Measurements from ENCODE around the gene AKAP4. TPM values are rescaled to one million over a fixed set of nuclear protein-coding genes. Genes with fewer than 3 reads are reported as not detected.

The AKAP4 gene
- total RNA-seq, 1 experiment from 2014 or later, result not detected

- H4K91ac ChIP-seq (ENCODE audit: insufficient read length, low read depth, low read length), result no peak overlapping the region
Observed at GRCh38 chrX:50206753-50207152, 5.9 kb upstream of the AKAP4 start.

More at GRCh38 chrX:50206753-50207152, 5.9 kb upstream of the AKAP4 start:
- H3K79me2 ChIP-seq (ENCODE audit: insufficient read depth, low read length), result no peaks in the 10 kb centered on the region
- no CpG with 5 or more reads among the region's 11 CpGs for WGBS (ENCODE audit: extremely low coverage, insufficient read length, low lambda C conversion rate)
- H3K9me3 Mint-ChIP-seq, result peaks cover 51 to 62% of the 10 kb centered on the region in 2 experiments
- no peak overlapping the region for H3K27ac ChIP-seq (ENCODE audit: insufficient read length, low read depth, low read length)
- no peaks in the 10 kb centered on the region for H4K20me1 ChIP-seq (ENCODE audit: control insufficient read depth, insufficient read depth, insufficient read length)
- H3K4me1 Mint-ChIP-seq, result peaks cover 3 to 7% of the 10 kb centered on the region in 2 experiments; a peak in 3 of 4 replicates
- H3T11ph ChIP-seq (ENCODE audit: low read length), result no peak overlapping the region
- H3K27me3 Mint-ChIP-seq (ENCODE audit: low read depth), result no peaks in the 10 kb centered on the region
- H3K4me3 Mint-ChIP-seq, result no peak overlapping the region
- H2BK12ac ChIP-seq (ENCODE audit: insufficient read length, low read depth, low read length), result no peak overlapping the region
- no peak overlapping the region for H2AFZ ChIP-seq (ENCODE audit: low read length)
- TF ChIP-seq CTCF (conservative IDR thresholded peaks at IDR 0.05), result peak; percentile 39; the same call in 1 of the 3 replicates
- no peak overlapping the region for H3K56ac ChIP-seq (ENCODE audit: insufficient read length, low read depth, low read length)
- no peak overlapping the region for H4K5ac ChIP-seq (ENCODE audit: insufficient read length, low read depth, low read length)
- H3K9me3 ChIP-seq (ENCODE audit: control insufficient read depth, low read depth, low read length), result no peaks in the 10 kb centered on the region
- 0 out of 7 replicates have a peak, but pooled peaks cover 0 to 3% (median 0%) of the 10 kb centered on the region in 3 experiments for H3K36me3 Mint-ChIP-seq (ENCODE audit: insufficient read depth in 1 of 3, low read depth in 3 of 3)
- no peak overlapping the region for H3K9ac ChIP-seq (ENCODE audit: extremely low read depth, insufficient read length, low read length)
- no peak overlapping the region for H4K8ac ChIP-seq (replicated peaks; ENCODE audit: insufficient read length, low read depth, low read length)
- no peaks in the 10 kb centered on the region for H3K27me3 ChIP-seq (ENCODE audit: insufficient read depth, low read length)
- no peak overlapping the region for H3K23ac ChIP-seq (ENCODE audit: insufficient read length, low read depth, low read length)
- H3K27ac Mint-ChIP-seq, result no peak overlapping the region
- no peaks in the 10 kb centered on the region; the same call in 1 of the 2 replicates for H3K4me1 ChIP-seq (ENCODE audit: insufficient read depth, low read length)
- no peak for DNase-seq
- H2AK5ac ChIP-seq (ENCODE audit: insufficient read length, low read length), result no peak overlapping the region
- H3K4me2 ChIP-seq (ENCODE audit: insufficient read depth, insufficient read length, low read length), result no peak overlapping the region
- no peaks in the 10 kb centered on the region for H3K79me1 ChIP-seq (ENCODE audit: insufficient read depth, low read depth, low read length, poor library complexity, severe bottlenecking)
- H3K23me2 ChIP-seq (ENCODE audit: insufficient read length, low read depth, low read length, poor library complexity, severe bottlenecking), result no peaks in the 10 kb centered on the region
- no peak overlapping the region for H2BK120ac ChIP-seq (ENCODE audit: low read depth, low read length, poor library complexity, severe bottlenecking)
- H3K18ac ChIP-seq (ENCODE audit: insufficient read length, low read depth, low read length), result no peak overlapping the region
- no peak overlapping the region for H3K14ac ChIP-seq (ENCODE audit: insufficient read depth, low read length)
- H2BK15ac ChIP-seq (ENCODE audit: low read depth, low read length), result no peak overlapping the region
- H2BK20ac ChIP-seq (ENCODE audit: low read depth, low read length, poor library complexity, severe bottlenecking), result no peak overlapping the region
- no peak overlapping the region for H3K4ac ChIP-seq (ENCODE audit: low read depth, low read length)
- no peak overlapping the region for H2BK5ac ChIP-seq (ENCODE audit: insufficient read length, low read length)

Measured in H9 (cell line).